GM19043 (cell line): Measurements from ENCODE around the gene STXBP1.
"Not testable (repeated sequence)": the region's sequence is repeated elsewhere in the genome, so short reads cannot be mapped to it uniquely, and the experiment has no call there.

Experiments used
- ATAC-seq: cut with Tn5 transposase; IDR thresholded peaks from one replicate; pipeline ENCODE4 v1.9.1; 2021; ENCODE audit warnings: low read depth; ENCODE audit not compliant: unreplicated experiment

Gene STXBP1

GRCh38 chr9:127577194-127577593 is 34.9 kb upstream of the STXBP1 start:
- not testable (repeated sequence) for ATAC-seq

GRCh38 chr9:127578627-127578951 is 33.5 kb upstream of the STXBP1 start:
- ATAC-seq: no peak

- ATAC-seq: no peak
Observed at GRCh38 chr9:127578952-127579853, 32.9 kb upstream of the STXBP1 start.

GRCh38 chr9:127580366-127580765 is 31.7 kb upstream of the STXBP1 start:
- no peak for ATAC-seq

GRCh38 chr9:127580879-127581475 is 31.1 kb upstream of the STXBP1 start:
- no peak for ATAC-seq

GRCh38 chr9:127584474-127584805 is 27.6 kb upstream of the STXBP1 start:
- ATAC-seq: not testable (repeated sequence)

- no peak for ATAC-seq
Observed at GRCh38 chr9:127585161-127585819, 26.8 kb upstream of the STXBP1 start.

- no peak for ATAC-seq
Observed at GRCh38 chr9:127586096-127586495, 26.0 kb upstream of the STXBP1 start.

GRCh38 chr9:127586537-127586936 is 25.5 kb upstream of the STXBP1 start:
- no peak for ATAC-seq

- ATAC-seq: no peak
Observed at GRCh38 chr9:127587966-127588365, 24.1 kb upstream of the STXBP1 start.

GRCh38 chr9:127588740-127589506 is 23.2 kb upstream of the STXBP1 start:
- no peak for ATAC-seq

- ATAC-seq: no peak
Observed at GRCh38 chr9:127589955-127590370, 22.1 kb upstream of the STXBP1 start.

- no peak for ATAC-seq
Observed at GRCh38 chr9:127595611-127596010, 16.5 kb upstream of the STXBP1 start.

GRCh38 chr9:127598839-127599549 is 13.1 kb upstream of the STXBP1 start:
- ATAC-seq: no peak

GRCh38 chr9:127599550-127599891 is 12.6 kb upstream of the STXBP1 start:
- ATAC-seq: no peak

GRCh38 chr9:127603226-127603625 is 8.9 kb upstream of the STXBP1 start:
- no peak for ATAC-seq

- ATAC-seq: no peak
Observed at GRCh38 chr9:127606043-127606442, 6.0 kb upstream of the STXBP1 start.

GRCh38 chr9:127608104-127608966 is 3.7 kb upstream of the STXBP1 start:
- no peak for ATAC-seq

GRCh38 chr9:127611603-127611898 is 526 bp upstream of the STXBP1 start:
- no peak for ATAC-seq
